ENCODE results near the gene HM13. TPM values are rescaled to one million over a fixed set of nuclear protein-coding genes. Genes with fewer than 3 reads are reported as not detected.

Gene HM13
- total and polyA plus RNA-seq, 9 of the 15 experiments (the other 6 are each of a cell fraction or from before 2014, with no cell fraction given), result 7.7 to 136 (median 74.5) TPM

DNA sequence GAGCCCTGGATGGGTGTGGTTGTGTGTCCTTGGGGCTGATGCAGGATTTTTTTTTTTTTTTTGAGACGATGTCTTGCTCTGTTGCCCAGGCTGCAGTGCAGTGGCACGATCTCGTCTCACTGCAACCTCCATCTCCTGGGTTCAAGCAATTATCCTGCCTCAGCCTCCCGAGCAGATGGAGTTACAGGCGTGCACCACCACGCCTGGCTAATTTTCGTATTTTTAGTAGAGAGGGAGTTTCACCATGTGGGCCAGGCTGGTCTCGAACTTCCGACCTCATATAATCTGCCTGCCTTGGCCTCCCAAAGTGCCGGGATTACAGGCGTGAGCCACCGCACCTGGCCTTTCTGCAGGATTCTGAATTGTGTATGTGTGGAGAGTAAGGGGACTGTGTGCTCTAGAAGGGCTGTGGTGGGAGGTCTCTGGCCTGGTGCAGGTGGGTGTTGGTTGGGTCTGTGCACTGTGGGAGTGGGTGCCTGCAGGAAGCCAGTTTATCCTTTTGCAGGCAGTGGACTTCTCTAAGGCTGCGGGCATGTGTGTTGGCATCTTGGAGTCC, 79.8 kb downstream of the HM13 start:
- Histone ChIP-seq H3K27ac (ENCODE audit: extremely low read depth, low read depth, low read length) (no peak overlapping the region; the same call in 2 of the 3 replicates), H3K4me2 (ENCODE audit: insufficient read depth, low read length) (no peak overlapping the region), H3K9me1 (ENCODE audit: control insufficient read depth, insufficient read depth, low read length) (no peaks in the 10 kb centered on the region), H3K4me1 (replicated peaks in 1 of 2; ENCODE audit: control insufficient read depth in 2 of 2, insufficient read depth in 2 of 2, low read length in 2 of 2) (peaks cover 34 to 35% of the 10 kb centered on the region in 2 experiments), H3K79me2 (ENCODE audit: control insufficient read depth, insufficient read depth, low read length) (no peaks in the 10 kb centered on the region; the same call in 2 of the 3 replicates), H3K9ac (ENCODE audit: insufficient read depth in 1 of 2, low read depth in 2 of 2, low read length in 2 of 2) (peak overlapping the region in 1 of 2 experiments; percentile 68; a peak in 2 of 4 replicates), H3K36me3 (ENCODE audit: control insufficient read depth, insufficient read depth, low read length) (no peaks in the 10 kb centered on the region), H3K27me3 (ENCODE audit: control insufficient read depth in 2 of 2, insufficient read depth in 2 of 2, low read length in 2 of 2) (no peaks in the 10 kb centered on the region), H3K4me3 (no peak overlapping the region), H3K9me3 (replicated peaks; ENCODE audit: control insufficient read depth, insufficient read depth, low read depth, low read length) (no peaks in the 10 kb centered on the region), H2AFZ (ENCODE audit: low read depth, low read length) (no peak overlapping the region), H4K20me1 (replicated peaks; ENCODE audit: control insufficient read depth, insufficient read depth, low read length) (no peaks in the 10 kb centered on the region)
- TF ChIP-seq ZNF436 (CRISPR knock-in tag; IDR thresholded peaks at IDR 0.05), result no peak
- TF ChIP-seq, protein P1, sequence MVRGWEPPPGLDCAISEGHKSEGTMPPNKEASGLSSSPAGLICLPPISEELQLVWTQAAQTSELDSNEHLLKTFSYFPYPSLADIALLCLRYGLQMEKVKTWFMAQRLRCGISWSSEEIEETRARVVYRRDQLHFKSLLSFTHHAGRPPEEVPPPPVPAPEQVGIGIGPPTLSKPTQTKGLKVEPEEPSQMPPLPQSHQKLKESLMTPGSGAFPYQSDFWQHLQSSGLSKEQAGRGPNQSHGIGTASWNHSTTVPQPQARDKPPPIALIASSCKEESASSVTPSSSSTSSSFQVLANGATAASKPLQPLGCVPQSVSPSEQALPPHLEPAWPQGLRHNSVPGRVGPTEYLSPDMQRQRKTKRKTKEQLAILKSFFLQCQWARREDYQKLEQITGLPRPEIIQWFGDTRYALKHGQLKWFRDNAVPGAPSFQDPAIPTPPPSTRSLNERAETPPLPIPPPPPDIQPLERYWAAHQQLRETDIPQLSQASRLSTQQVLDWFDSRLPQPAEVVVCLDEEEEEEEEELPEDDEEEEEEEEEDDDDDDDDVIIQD (CRISPR knock-in tag; IDR thresholded peaks at IDR 0.05), result no peak
- ChIA-PET POLR2A (interaction anchor here (1.2 to 1.9 kb wide), 2 partner anchors 16 to 22 kb away, joined by 4 to 5 read pairs; no protein-coding TSS in a partner anchor), CTCF (ENCODE audit: low intra/inter-chr PET ratio) (no interaction called here)
- WGBS (ENCODE audit: insufficient coverage, low coverage, missing lambda C conversion rate), result 86% methylated on average over 11 of the region's 13 CpGs
- no TSS peak for BruUV-seq (replicated peaks)
- no peak for DNase-seq (ENCODE audit: extremely low read depth in 1 of 4, low spot score in 3 of 4)
- ATAC-seq, result no peak
- no peak for FAIRE-seq
- intact Hi-C loops (cut with micrococcal nuclease), result no loop called here
- in situ Hi-C loops (cut with MboI), result loop anchor here (25.0 kb wide), 1 partner anchor 1043 kb away; no protein-coding TSS in a partner anchor
